Mesendoderm (in vitro differentiated cells): ENCODE data around the gene TENM4.

Source experiments
- DNase-seq: peaks from one replicate; pipeline ENCODE4 v3.0.0; 2013
- H2AK5ac ChIP-seq: 2 replicates; pipeline ENCODE4 v1.6.1; 2013; ENCODE audit warnings: low read length, inconsistent platforms
- H2BK120ac ChIP-seq: 2 replicates; pipeline ENCODE4 v1.6.1; 2013; ENCODE audit warnings: low read depth, mild to moderate bottlenecking, low read length, moderate library complexity, mixed read lengths
- H2BK15ac ChIP-seq: replicated peaks from 2 replicates; pipeline ENCODE4 v1.6.1; 2013; ENCODE audit warnings: low read depth, mild to moderate bottlenecking, moderate library complexity
- H2BK5ac ChIP-seq: 2 replicates; pipeline ENCODE4 v1.6.1; 2013; ENCODE audit warnings: low read length, inconsistent platforms
- H3K18ac ChIP-seq: 2 replicates; pipeline ENCODE4 v1.6.1; 2013; ENCODE audit warnings: mild to moderate bottlenecking, low read length, mixed read lengths
- H3K23ac ChIP-seq: one replicate; pipeline ENCODE4 v1.6.1; 2013; ENCODE audit warnings: low read length
- H3K27ac ChIP-seq: 2 replicates; pipeline ENCODE4 v1.5.1; 2013; ENCODE audit warnings: low read depth, mild to moderate bottlenecking, inconsistent platforms, low read length, moderate library complexity
- H3K27me3 ChIP-seq: 2 replicates; pipeline ENCODE4 v1.6.1; 2013; ENCODE audit warnings: low read length, control low read depth, mild to moderate bottlenecking, inconsistent platforms; ENCODE audit not compliant: insufficient read depth, poor library complexity
- H3K36me3 ChIP-seq: 2 replicates; pipeline ENCODE4 v1.6.1; 2013; ENCODE audit warnings: low read length, inconsistent platforms; ENCODE audit not compliant: control insufficient read depth, insufficient read depth
- H3K4ac ChIP-seq: one replicate; pipeline ENCODE4 v1.6.1; 2013; ENCODE audit warnings: low read depth, mild to moderate bottlenecking, low read length, moderate library complexity
- H3K4me1 ChIP-seq: 2 replicates; pipeline ENCODE4 v1.6.1; 2013; ENCODE audit warnings: low read depth, low read length, inconsistent platforms; ENCODE audit not compliant: control insufficient read depth
- H3K4me2 ChIP-seq: 2 replicates; pipeline ENCODE4 v1.6.1; 2013; ENCODE audit warnings: low read length
- H3K4me3 ChIP-seq: 2 replicates; pipeline ENCODE4 v1.5.1; 2013; ENCODE audit warnings: mild to moderate bottlenecking, low read length
- H3K56ac ChIP-seq: one replicate; pipeline ENCODE4 v1.6.1; 2013; ENCODE audit warnings: low read length
- H3K79me1 ChIP-seq: 2 replicates; pipeline ENCODE4 v1.6.1; 2013; ENCODE audit warnings: low read length, inconsistent platforms
- H3K79me2 ChIP-seq: 2 replicates; pipeline ENCODE4 v1.6.1; 2013; ENCODE audit warnings: mild to moderate bottlenecking, low read length; ENCODE audit not compliant: control insufficient read depth, insufficient read depth
- H3K9ac ChIP-seq: 2 replicates; pipeline ENCODE4 v1.6.1; 2013; ENCODE audit warnings: low read length, inconsistent platforms
- H4K5ac ChIP-seq: one replicate; pipeline ENCODE4 v1.6.1; 2013; ENCODE audit warnings: low read length
- H4K8ac ChIP-seq: one replicate; pipeline ENCODE4 v1.6.1; 2013; ENCODE audit warnings: low read depth, mild to moderate bottlenecking, control low read depth, low read length, moderate library complexity
- WGBS: extraction: QIAGEN DNeasy Blood & Tissue Kit; methylation state at CpG from one replicate; pipeline ENCODE4 v1.1.7; 2013; ENCODE audit warnings: low lambda C conversion rate, missing lambda C conversion rate; ENCODE audit not compliant: insufficient coverage; ENCODE audit errors: extremely low coverage; 5-methylcytosine and 5-hydroxymethylcytosine counted together

Gene TENM4

DNA sequence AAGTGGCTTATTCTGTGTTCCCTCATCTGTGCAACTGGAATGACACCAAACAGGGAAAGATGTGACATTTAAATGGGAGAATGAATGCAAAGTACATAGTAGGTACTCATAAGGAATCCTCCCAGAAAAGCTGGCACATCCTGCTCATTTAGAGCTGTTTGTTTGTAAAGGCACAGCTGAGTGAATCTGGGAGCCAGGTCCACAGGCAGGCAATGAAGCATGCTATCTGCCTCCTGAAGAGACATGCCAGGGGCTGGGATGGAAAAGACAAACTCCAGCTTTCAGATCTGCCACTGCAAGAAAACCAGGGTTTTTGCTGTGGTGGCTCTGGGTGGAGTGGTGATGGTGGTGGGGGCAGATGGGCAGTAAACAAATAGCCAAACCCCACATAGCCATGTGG lies 150.1 kb downstream of the TENM4 start:
- Histone ChIP-seq H3K4ac (no peak overlapping the region), H3K4me2 (no peak overlapping the region), H3K79me1 (no peaks in the 10 kb centered on the region), H2BK5ac (no peak overlapping the region), H3K36me3 (no peaks in the 10 kb centered on the region), H4K5ac (no peak overlapping the region), H3K27ac (no peak overlapping the region), H2AK5ac (no peak overlapping the region), H2BK120ac (no peak overlapping the region), H3K56ac (no peak overlapping the region), H3K27me3 (no peaks in the 10 kb centered on the region), H3K23ac (no peak overlapping the region), H3K9ac (no peak overlapping the region), H3K4me1 (no peaks in the 10 kb centered on the region), H3K79me2 (no peaks in the 10 kb centered on the region), H3K4me3 (no peak overlapping the region), H4K8ac (no peak overlapping the region), H2BK15ac (no peak overlapping the region), H3K18ac (no peak overlapping the region)
- DNase-seq = no peak

- Histone ChIP-seq H3K4ac (no peak overlapping the region), H3K18ac (no peak overlapping the region), H3K4me3 (no peak overlapping the region), H3K4me1 (no peaks in the 10 kb centered on the region), H2BK15ac (no peak overlapping the region), H3K4me2 (no peak overlapping the region), H2BK5ac (no peak overlapping the region), H3K9ac (no peak overlapping the region), H3K27me3 (no peaks in the 10 kb centered on the region), H3K36me3 (no peaks in the 10 kb centered on the region), H3K23ac (no peak overlapping the region), H4K5ac (no peak overlapping the region), H3K79me1 (no peaks in the 10 kb centered on the region), H2BK120ac (no peak overlapping the region), H3K56ac (no peak overlapping the region), H2AK5ac (no peak overlapping the region), H3K79me2 (no peaks in the 10 kb centered on the region), H4K8ac (no peak overlapping the region), H3K27ac (no peak overlapping the region)
- DNase-seq = no peak
Observed at GRCh38 chr11:79287952-79288351, 152.9 kb downstream of the TENM4 start.

DNA sequence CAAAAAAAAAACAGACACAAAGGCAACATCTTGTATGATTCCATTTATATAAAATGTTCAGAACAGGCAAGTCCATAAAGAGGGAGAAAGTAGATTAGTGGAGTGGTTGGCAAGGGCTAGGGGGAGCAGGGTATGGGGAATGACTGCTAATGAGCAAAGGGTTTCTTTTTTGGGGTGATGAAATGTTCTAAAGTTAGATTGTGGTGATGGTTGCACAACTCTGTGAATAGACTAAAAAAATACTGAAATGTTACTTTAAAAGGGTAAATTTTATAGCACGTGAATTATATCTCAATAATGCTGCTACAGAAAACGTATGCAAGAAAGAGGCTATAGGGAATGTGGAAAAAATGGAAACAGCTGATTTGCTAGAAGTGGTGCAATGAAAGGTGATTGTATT lies 155.1 kb downstream of the TENM4 start:
- Histone ChIP-seq H2BK120ac (no peak overlapping the region), H3K9ac (no peak overlapping the region), H2BK5ac (no peak overlapping the region), H4K5ac (no peak overlapping the region), H4K8ac (no peak overlapping the region), H3K23ac (no peak overlapping the region), H3K56ac (no peak overlapping the region), H3K18ac (no peak overlapping the region), H3K27ac (no peak overlapping the region), H3K4me1 (no peaks in the 10 kb centered on the region), H3K4ac (no peak overlapping the region), H3K79me2 (no peaks in the 10 kb centered on the region), H3K27me3 (no peaks in the 10 kb centered on the region), H3K36me3 (no peaks in the 10 kb centered on the region), H3K79me1 (no peaks in the 10 kb centered on the region), H3K4me2 (no peak overlapping the region), H2AK5ac (no peak overlapping the region), H3K4me3 (no peak overlapping the region), H2BK15ac (no peak overlapping the region)
- no peak for DNase-seq
- WGBS = no CpG with 5 or more reads among the region's 2 CpGs

- Histone ChIP-seq H3K79me2 (no peaks in the 10 kb centered on the region), H3K56ac (no peak overlapping the region), H3K27me3 (no peaks in the 10 kb centered on the region), H3K18ac (peak overlapping the region; percentile 25), H2AK5ac (no peak overlapping the region), H3K36me3 (no peaks in the 10 kb centered on the region), H2BK120ac (no peak overlapping the region), H3K79me1 (peaks cover 5% of the 10 kb centered on the region), H3K4ac (no peak overlapping the region), H3K4me2 (no peak overlapping the region), H4K8ac (no peak overlapping the region), H3K9ac (no peak overlapping the region), H4K5ac (no peak overlapping the region), H3K23ac (no peak overlapping the region), H2BK15ac (no peak overlapping the region), H3K4me1 (peaks cover 4% of the 10 kb centered on the region), H2BK5ac (no peak overlapping the region), H3K27ac (no peak overlapping the region), H3K4me3 (no peak overlapping the region)
- WGBS = no CpG with 5 or more reads among the region's 2 CpGs
- DNase-seq = no peak
Observed at GRCh38 chr11:79276736-79277325, 164.0 kb downstream of the TENM4 start.

GRCh38 chr11:79274636-79275331 lies 166.0 kb downstream of the TENM4 start:
- Histone ChIP-seq H2BK5ac (no peak overlapping the region), H3K79me1 (peaks cover 5% of the 10 kb centered on the region), H3K27ac (no peak overlapping the region), H3K4me1 (peaks cover 6% of the 10 kb centered on the region), H3K4me2 (no peak overlapping the region), H3K56ac (no peak overlapping the region), H3K36me3 (no peaks in the 10 kb centered on the region), H3K23ac (no peak overlapping the region), H2BK15ac (no peak overlapping the region), H2BK120ac (no peak overlapping the region), H3K4ac (no peak overlapping the region), H2AK5ac (no peak overlapping the region), H3K79me2 (no peaks in the 10 kb centered on the region), H3K9ac (no peak overlapping the region), H3K27me3 (no peaks in the 10 kb centered on the region), H3K4me3 (no peak overlapping the region), H4K5ac (no peak overlapping the region), H3K18ac (peak overlapping the region; percentile 35), H4K8ac (no peak overlapping the region)
- no peak for DNase-seq
- WGBS = no CpG with 5 or more reads among the region's 9 CpGs

DNA sequence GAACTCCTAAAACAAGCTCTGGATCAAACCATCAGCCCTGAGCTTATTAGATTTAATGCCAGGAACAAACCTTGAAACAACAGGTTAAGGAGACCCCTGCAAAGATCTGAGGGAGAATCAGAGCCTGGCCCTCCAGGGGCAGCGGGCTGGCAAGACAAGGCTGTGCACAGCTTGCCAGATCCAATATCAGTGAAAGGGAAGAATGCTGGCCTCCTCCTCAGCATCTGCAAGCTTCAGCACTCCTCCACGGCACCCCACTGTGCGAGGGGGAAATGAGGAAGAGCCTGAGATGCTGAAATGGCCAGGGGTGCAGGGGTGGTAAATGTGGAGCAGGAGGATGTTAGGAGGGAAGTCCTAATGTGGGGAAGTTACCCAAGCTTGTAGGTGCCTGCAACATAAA lies 167.0 kb downstream of the TENM4 start:
- H3K4me1 ChIP-seq = peaks cover 6% of the 10 kb centered on the region
- H3K79me1 ChIP-seq = peaks cover 2% of the 10 kb centered on the region
- H3K27ac ChIP-seq = no peak overlapping the region
- no peak overlapping the region for H2BK120ac ChIP-seq
- no peaks in the 10 kb centered on the region for H3K79me2 ChIP-seq
- no peaks in the 10 kb centered on the region for H3K27me3 ChIP-seq
- H4K8ac ChIP-seq = no peak overlapping the region
- no peak overlapping the region for H2AK5ac ChIP-seq
- no peak overlapping the region for H3K18ac ChIP-seq
- no peak overlapping the region for H3K4ac ChIP-seq
- no peak overlapping the region for H4K5ac ChIP-seq
- H2BK5ac ChIP-seq = no peak overlapping the region
- DNase-seq = peak; percentile 78
- no peak overlapping the region for H3K56ac ChIP-seq
- H3K4me2 ChIP-seq = no peak overlapping the region
- H3K23ac ChIP-seq = no peak overlapping the region
- no peak overlapping the region for H3K4me3 ChIP-seq
- no peak overlapping the region for H3K9ac ChIP-seq
- WGBS = no CpG with 5 or more reads among the region's 3 CpGs
- H2BK15ac ChIP-seq = no peak overlapping the region
- H3K36me3 ChIP-seq = no peaks in the 10 kb centered on the region
